HG02571 (cell line): ENCODE measurements around the gene IST1.
A peak's percentile ranks its signal among the peaks of the same experiment; 100 is the strongest.
"Not testable (repeated sequence)": the region's sequence is repeated elsewhere in the genome, so short reads cannot be mapped to it uniquely, and the experiment has no call there.

ENCODE experiments used
- ATAC-seq: cut with Tn5 transposase; IDR thresholded peaks from one replicate; pipeline ENCODE4 v1.9.1; 2021; ENCODE audit warnings: mild to moderate bottlenecking, moderate library complexity; ENCODE audit not compliant: unreplicated experiment

The IST1 gene

DNA sequence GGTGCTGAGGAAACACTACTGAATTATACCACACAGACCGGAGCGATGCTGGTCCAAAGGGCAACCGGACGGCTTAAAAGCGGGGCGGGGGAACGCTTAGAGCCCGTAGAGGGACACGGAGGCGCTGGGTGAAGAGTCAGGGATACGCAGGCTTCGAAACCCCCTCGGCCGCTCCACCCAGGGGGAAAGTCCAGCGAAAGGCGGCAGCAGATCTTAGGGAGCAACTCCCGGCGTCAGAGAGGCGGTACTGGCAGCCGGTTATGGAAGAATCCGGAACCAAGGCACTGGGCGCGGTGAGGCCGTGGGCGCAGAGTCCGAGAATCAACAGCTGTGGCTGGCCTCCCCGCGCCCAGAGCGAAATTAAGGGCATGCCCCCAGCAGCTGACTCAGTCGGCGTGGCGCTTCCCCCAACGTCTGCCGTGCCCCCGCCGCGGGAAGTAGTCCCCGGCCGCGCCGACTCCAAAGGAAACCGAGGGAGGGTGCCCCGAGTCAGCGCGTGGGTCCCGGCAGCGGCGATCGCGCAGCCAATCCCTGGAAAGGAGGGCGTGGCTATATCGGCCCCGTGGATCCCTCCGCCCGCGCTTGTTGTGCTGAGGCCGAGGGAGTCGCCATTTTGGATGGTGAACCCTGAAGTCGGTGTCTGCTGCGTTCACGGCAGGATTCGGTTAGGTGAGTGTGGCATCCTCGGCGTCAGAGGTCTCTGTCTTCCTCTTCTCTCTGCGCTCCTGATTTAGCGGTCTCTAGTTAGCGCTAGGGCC is at the start of gene IST1:
IST1 (plus strand) TSS at position 611 of the 758 bp plus-strand sequence. CDS start 20,110 bp downstream, outside the sequence.
- peak; percentile 79 for ATAC-seq

DNA sequence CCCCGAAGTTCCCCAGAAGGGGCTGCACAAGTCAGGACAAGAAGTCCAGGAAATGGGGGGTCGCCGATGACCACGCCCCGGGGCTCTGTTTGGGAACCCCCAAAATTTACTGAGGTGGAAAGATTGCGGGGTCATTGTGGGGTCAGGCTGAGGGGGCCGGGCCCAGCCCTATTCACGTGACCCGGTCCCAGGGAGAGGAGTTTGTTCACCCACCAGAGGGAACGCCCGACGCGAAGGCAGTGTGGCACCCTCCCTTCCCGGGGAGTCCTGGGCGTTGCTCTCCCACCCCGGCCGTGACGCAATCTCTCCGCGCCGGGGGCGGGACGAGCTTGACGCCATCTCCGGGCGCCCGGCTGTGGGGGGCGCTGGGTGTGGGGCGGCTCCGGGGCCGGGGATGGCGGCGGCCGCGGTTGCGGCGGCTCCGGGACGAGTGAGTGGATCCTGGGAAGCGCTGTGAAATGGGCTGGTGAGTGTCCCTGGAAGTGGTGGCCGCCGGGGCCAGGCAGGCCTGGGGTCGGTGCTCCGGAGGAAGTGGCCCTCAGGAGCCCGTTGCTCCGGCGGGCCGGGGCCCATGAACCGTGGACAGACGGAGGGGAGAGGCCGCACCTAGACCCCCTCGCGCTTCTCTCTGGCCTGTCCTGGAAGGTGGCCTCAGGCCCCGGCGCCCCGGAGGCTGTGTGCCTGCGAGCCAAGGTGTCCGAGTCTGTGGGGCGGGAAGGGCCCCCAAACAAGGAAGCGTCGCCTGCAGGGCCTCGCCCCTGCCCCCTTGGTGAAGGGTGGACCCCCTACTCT is 49.5 kb upstream of the IST1 start, which contains the start of gene ATXN1L:
ATXN1L (plus strand) TSS at position 338 of the 792 bp plus-strand sequence. CDS start 3,765 bp downstream, outside the sequence.
- ATAC-seq, result peak; percentile 53

GRCh38 chr16:71846431-71846830 is 48.9 kb upstream of the IST1 start:
- no peak for ATAC-seq

- ATAC-seq, result no peak
Observed at GRCh38 chr16:71847096-71847495, 48.2 kb upstream of the IST1 start.

GRCh38 chr16:71848622-71849021 is 46.7 kb upstream of the IST1 start:
- ATAC-seq, result no peak

- no peak for ATAC-seq
Observed at GRCh38 chr16:71851746-71852145, 43.6 kb upstream of the IST1 start.

DNA sequence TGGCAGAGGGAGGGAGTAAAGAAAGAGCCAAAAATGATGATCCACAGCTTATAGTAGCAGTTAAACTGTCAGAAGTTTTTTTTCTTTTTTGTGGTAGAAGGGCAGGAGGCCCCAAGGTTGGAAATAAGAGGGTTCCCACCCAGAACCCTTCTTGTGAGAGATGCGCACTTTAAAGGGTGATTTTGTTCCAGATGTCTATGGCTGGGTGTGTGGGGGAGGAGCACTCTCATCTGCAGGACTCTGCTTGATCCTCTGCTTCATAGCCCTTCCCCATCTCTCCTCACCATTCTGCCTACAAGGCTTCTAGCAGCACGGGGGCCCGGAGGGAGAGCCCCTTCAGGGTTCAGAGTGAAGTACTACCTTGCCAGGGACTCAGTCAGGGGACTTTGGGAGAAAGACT is 43.2 kb upstream of the IST1 start:
- no peak for ATAC-seq

DNA sequence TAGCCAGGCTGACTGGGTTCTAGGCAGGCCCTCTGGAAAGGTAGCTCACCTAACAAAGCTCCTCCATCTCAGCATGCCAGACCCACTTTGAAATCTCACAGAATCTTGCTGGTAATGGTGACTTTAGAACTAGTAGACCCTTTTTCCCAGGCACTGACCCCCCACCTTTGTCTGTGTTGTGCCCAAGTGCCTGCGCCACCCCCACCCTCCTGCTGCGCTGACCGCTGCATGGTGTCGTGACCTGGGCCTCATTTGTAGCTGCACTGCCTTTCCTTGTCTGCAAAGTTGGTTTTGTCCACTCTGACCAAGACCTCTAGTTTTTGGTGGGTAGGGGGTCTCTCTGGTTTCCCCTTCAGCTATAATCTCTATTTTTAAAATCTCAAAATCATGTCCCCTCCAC is 42.8 kb upstream of the IST1 start:
- no peak for ATAC-seq

- peak; percentile 70 for ATAC-seq
Observed at GRCh38 chr16:71853413-71853812, 41.9 kb upstream of the IST1 start.

- no peak for ATAC-seq
Observed at GRCh38 chr16:71854369-71854948, 40.9 kb upstream of the IST1 start.

DNA sequence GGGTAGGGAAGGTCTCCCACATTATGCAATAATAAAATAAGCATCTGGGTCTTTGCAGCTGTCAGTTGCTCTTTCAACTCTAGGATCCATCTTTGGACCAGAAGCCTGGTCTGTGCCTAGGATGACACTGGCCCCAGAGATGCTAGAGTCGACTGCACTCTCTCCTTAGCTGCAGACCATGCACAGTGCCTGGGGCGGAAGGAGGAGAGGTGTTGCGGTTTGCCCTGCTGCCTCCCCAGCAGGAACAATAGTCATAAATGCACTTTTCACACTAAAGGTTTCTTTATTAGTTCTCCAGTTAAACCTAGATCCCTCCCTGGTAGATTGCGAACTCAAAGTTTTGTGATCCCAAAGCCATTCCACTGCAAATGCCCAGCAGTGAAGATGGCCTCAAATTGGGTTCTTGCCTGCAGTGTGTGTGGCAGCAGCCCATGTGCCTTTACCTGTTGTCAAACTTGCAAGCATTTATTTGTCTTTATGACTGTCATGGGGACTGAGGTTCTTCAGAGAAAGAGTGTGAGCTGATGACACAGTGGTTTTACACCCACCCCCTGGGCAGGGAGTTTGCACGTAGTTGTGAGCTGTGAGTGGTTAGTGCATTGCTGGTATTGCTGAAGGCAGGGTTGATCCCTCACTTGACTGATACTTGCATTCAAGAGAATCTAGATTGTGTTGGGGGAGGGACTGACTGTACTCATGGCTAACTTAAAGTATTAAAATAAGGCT is 39.2 kb upstream of the IST1 start:
- ATAC-seq, result no peak

- ATAC-seq, result no peak
Observed at GRCh38 chr16:71859762-71860521, 35.4 kb upstream of the IST1 start.

DNA sequence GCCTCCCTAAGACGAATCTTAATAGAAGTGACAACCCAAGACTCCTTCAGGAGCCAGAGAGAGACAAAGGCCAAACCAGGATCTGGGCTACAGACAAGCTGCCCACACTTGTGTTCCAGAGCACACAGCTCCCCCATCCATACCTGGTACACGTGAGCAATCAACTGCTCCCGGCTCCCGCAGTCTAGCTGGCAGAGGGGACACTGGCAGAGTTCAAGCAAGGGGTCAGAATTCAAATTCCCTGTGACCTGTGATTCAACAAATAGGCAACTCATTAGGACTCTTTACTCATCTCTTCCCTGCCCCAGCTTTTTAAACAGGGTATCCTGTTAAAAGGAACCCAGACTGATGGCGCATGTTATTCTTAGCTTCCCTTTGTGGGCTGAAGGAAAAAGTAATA is 31.3 kb upstream of the IST1 start:
- no peak for ATAC-seq

GRCh38 chr16:71865173-71865863 is 30.0 kb upstream of the IST1 start:
- ATAC-seq, result no peak

- not testable (repeated sequence) for ATAC-seq
Observed at GRCh38 chr16:71867175-71867574, 28.2 kb upstream of the IST1 start.

DNA sequence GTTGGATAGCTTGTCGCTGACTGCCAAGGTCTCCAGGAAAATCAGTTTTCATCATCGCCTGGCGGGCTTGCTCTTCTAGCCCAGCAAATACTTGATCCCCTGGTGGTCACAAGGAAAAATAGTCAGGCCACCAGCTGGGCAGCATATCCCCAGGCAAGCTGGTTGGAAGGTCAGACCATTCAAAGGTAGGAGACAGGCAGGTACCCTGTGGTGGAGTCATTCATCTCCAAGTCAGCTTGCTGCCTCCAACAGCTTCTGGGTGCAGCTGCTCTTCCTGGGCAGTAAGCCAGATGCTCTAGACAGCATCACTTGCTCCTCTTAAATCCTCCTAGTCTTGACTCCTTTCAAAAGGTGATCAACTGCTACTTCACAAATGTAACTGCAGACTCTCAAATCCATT is 27.4 kb upstream of the IST1 start:
- ATAC-seq, result no peak

DNA sequence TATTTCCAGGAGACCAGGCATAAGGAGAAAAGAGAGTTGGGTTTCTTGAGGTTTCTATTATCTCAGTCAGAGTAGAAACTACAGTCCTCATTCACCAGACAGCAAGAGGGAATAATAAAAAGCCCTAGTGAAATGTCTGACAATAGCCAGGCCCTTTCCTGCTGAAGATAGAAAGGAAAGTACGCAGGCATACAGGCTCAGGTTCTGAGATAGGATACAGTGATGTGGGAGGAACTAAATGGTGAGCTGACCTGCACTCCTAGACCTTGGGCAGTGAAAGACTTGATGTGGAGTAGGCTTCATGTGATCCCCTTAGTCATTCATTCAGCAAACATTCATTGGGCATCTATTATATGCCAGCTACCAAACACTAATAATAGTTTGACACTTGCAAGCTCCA is 26.2 kb upstream of the IST1 start:
- ATAC-seq, result no peak

- ATAC-seq, result no peak
Observed at GRCh38 chr16:71870818-71871217, 24.5 kb upstream of the IST1 start.

GRCh38 chr16:71873199-71873598 is 22.1 kb upstream of the IST1 start:
- ATAC-seq, result no peak

GRCh38 chr16:71878911-71879310 is 16.4 kb upstream of the IST1 start:
- ATAC-seq, result no peak
